NT2/D1 (cell line): ENCODE data around the gene SLIT1.

Experiments used
- SUZ12 ChIP-seq: IDR thresholded peaks from 2 replicates; pipeline ENCODE4 v1.6.1; 2011; ENCODE audit not compliant: insufficient read length, insufficient read depth; ENCODE audit errors: extremely low read depth
- YY1 ChIP-seq: IDR thresholded peaks from 2 replicates; pipeline ENCODE4 v1.6.1; 2011; ENCODE audit not compliant: insufficient read length, insufficient read depth
- ZNF274 ChIP-seq: IDR thresholded peaks from 2 replicates; pipeline ENCODE4 v1.6.1; 2011; ENCODE audit warnings: mild to moderate bottlenecking, low read depth, low read length

DNA sequence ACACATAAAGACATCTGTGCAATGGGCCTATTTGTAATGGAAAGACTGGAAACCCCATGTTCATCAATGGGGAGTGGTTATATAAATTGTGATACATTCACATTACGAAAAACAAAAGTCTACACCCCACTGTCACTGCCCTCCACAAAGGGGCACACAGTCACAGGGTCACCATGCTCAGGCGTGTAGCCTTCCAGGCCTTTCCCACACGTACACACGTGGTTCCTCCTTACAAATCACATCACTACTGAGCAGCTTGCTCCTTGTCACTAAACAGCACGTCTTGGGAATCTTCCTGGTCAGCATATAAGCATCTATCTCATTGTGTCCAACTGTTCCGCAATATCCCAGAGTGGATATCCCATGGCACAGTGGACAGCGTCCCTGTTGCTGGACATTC lies 163.1 kb downstream of the SLIT1 start:
- no peak for TF ChIP-seq SUZ12
- no peak for TF ChIP-seq YY1
- TF ChIP-seq ZNF274: no peak
